ENCODE data around the gene FGF4. TPM values are rescaled to one million over a fixed set of nuclear protein-coding genes. Genes with fewer than 3 reads are reported as not detected.

FGF4 gene
- polyA plus RNA-seq, 2 donors, result not detected

DNA sequence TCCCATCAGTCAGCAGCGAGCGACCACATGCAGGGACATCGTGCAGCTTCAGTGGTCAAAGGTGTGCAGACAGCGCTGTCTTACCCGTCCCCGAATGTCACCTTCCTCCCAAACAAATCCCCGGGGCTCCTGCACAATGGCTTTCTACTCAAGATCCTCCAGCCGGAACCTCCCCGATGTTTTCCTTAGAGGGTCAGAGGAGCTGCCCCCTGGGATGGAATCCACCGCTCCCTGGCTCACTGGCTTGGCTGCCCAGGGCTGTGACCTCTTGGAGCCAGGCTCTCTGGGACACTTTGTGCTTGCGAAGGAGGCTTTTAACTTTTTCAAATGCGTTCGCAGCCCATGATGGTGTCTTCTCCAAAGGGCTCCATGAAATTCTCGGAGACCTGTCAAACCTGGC, 54.0 kb downstream of the FGF4 start:
- peaks cover 0 to 8% of the 10 kb centered on the region in 2 donors for H3K27me3 ChIP-seq (ENCODE audit: control insufficient read depth in 1 of 2, insufficient read depth in 2 of 2, low read length in 2 of 2)
- no peak overlapping the region for H3K27ac ChIP-seq (ENCODE audit: low read depth in 2 of 2, low read length in 1 of 2)
- H3K4me1 ChIP-seq (ENCODE audit: control insufficient read depth in 2 of 2, insufficient read depth in 2 of 2, low read length in 1 of 2), result peaks cover 0 to 3% of the 10 kb centered on the region in 2 donors
- H3K9me3 ChIP-seq (ENCODE audit: control insufficient read depth in 2 of 2, insufficient read depth in 1 of 2, low read depth in 1 of 2, low read length in 1 of 2), result no peaks in the 10 kb centered on the region
- H3K4me3 ChIP-seq (ENCODE audit: low read depth in 1 of 2, low read length in 2 of 2), result no peak overlapping the region
- 40 to 48% methylated on average over 14 of the region's 14 CpGs for WGBS, 2 donors
- H3K36me3 ChIP-seq (ENCODE audit: control insufficient read depth in 2 of 2, insufficient read depth in 2 of 2, low read length in 1 of 2), result no peaks in the 10 kb centered on the region

Other genes with a start within 250 kb of the FGF4 start
- 10 to 100 TPM; 45.1 to 48.5 TPM for gene CCND1, start 134.2 kb downstream of the FGF4 start, polyA plus RNA-seq
- gene LTO1, start 100.0 kb downstream of the FGF4 start, polyA plus RNA-seq, result 10 to 100 TPM; 15.0 to 22.9 TPM
- gene FGF19, start 71.3 kb downstream of the FGF4 start, polyA plus RNA-seq, result not detected
- gene FGF3, start 44.1 kb upstream of the FGF4 start, polyA plus RNA-seq, result not detected

All from esophagus (tissue), 2 donors.